GM18873 (cell line): Measurements from ENCODE around the gene CCDC24.

Experiments
- ATAC-seq: cut with Tn5 transposase; IDR thresholded peaks from one replicate; pipeline ENCODE4 v1.9.1; 2021; ENCODE audit warnings: mild to moderate bottlenecking, moderate library complexity, moderate number of reproducible peaks; ENCODE audit not compliant: unreplicated experiment, low FRiP score

CCDC24 gene

GRCh38 chr1:43991476-43992231, at the start of gene CCDC24:
CCDC24 (plus strand) TSS chr1:43991599; CDS start chr1:43991879, 280 bp downstream.
- ATAC-seq: no peak

GRCh38 chr1:43942411-43942810, 49.0 kb upstream of the CCDC24 start:
- ATAC-seq: no peak

- ATAC-seq: no peak
These were observed 46.5 kb upstream of the CCDC24 start for GRCh38 chr1:43944860-43945259.

- ATAC-seq: no peak
These were observed 45.6 kb upstream of the CCDC24 start for GRCh38 chr1:43945674-43946235.

- ATAC-seq: peak; percentile 83
These were observed 45.0 kb upstream of the CCDC24 start, which contains the start of gene IPO13 for GRCh38 chr1:43946236-43947060. IPO13 (plus strand) TSS chr1:43946950; CDS start chr1:43947601, 651 bp downstream.

- peak; percentile 20 for ATAC-seq
These were observed 44.1 kb upstream of the CCDC24 start for GRCh38 chr1:43947061-43947873.

GRCh38 chr1:43947874-43948437, 43.4 kb upstream of the CCDC24 start:
- no peak for ATAC-seq

- ATAC-seq: no peak
These were observed 41.7 kb upstream of the CCDC24 start for GRCh38 chr1:43949678-43950077.

GRCh38 chr1:43951021-43951985, 40.1 kb upstream of the CCDC24 start:
- ATAC-seq: no peak

- ATAC-seq: no peak
These were observed 38.6 kb upstream of the CCDC24 start for GRCh38 chr1:43952731-43953346.

- ATAC-seq: no peak
These were observed 38.0 kb upstream of the CCDC24 start for GRCh38 chr1:43953361-43953760.

GRCh38 chr1:43954036-43954435, 37.4 kb upstream of the CCDC24 start:
- ATAC-seq: no peak

- no peak for ATAC-seq
These were observed 35.2 kb upstream of the CCDC24 start for GRCh38 chr1:43956234-43956633.

GRCh38 chr1:43957407-43958040, 33.9 kb upstream of the CCDC24 start:
- no peak for ATAC-seq

- no peak for ATAC-seq
These were observed 32.8 kb upstream of the CCDC24 start for GRCh38 chr1:43958351-43959255.

GRCh38 chr1:43960798-43961197, 30.6 kb upstream of the CCDC24 start:
- no peak for ATAC-seq

GRCh38 chr1:43961692-43962091, 29.7 kb upstream of the CCDC24 start:
- no peak for ATAC-seq
